ENCODE results near the gene MRO. TPM values are rescaled to one million over a fixed set of nuclear protein-coding genes. Genes with fewer than 3 reads are reported as not detected.
"Not testable (repeated sequence)": the region's sequence is repeated elsewhere in the genome, so short reads cannot be mapped to it uniquely, and the experiment has no call there.

Gene MRO
- total RNA-seq, 1 donor from 2014 or later: not detected

DNA sequence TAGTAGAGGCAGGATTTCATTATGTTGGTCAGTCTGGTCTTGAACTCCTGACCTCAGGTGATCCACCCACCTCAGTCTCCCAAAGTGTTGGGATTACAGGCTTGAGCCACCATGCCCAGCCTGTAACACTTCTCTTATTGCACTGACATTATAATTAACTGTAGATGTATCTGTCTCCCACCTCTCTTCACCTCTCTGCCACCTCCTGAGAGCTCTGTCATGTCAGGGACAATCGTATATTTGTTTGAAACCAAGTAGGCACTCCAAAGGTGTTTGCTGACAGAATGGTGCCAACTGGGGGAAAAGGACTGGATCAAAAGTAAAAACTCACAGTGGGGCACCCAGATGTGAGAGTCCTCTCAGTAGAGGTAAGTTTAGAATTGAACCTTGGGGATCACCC, 41.8 kb upstream of the MRO start:
- Mint-ChIP-seq H3K36me3 (ENCODE audit: insufficient read depth) (no peaks in the 10 kb centered on the region), H3K27me3 (peaks cover 3% of the 10 kb centered on the region)
- TF ChIP-seq, protein P1, sequence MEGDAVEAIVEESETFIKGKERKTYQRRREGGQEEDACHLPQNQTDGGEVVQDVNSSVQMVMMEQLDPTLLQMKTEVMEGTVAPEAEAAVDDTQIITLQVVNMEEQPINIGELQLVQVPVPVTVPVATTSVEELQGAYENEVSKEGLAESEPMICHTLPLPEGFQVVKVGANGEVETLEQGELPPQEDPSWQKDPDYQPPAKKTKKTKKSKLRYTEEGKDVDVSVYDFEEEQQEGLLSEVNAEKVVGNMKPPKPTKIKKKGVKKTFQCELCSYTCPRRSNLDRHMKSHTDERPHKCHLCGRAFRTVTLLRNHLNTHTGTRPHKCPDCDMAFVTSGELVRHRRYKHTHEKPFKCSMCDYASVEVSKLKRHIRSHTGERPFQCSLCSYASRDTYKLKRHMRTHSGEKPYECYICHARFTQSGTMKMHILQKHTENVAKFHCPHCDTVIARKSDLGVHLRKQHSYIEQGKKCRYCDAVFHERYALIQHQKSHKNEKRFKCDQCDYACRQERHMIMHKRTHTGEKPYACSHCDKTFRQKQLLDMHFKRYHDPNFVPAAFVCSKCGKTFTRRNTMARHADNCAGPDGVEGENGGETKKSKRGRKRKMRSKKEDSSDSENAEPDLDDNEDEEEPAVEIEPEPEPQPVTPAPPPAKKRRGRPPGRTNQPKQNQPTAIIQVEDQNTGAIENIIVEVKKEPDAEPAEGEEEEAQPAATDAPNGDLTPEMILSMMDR (IDR thresholded peaks at IDR 0.05; ENCODE audit: unreplicated experiment): no peak

DNA sequence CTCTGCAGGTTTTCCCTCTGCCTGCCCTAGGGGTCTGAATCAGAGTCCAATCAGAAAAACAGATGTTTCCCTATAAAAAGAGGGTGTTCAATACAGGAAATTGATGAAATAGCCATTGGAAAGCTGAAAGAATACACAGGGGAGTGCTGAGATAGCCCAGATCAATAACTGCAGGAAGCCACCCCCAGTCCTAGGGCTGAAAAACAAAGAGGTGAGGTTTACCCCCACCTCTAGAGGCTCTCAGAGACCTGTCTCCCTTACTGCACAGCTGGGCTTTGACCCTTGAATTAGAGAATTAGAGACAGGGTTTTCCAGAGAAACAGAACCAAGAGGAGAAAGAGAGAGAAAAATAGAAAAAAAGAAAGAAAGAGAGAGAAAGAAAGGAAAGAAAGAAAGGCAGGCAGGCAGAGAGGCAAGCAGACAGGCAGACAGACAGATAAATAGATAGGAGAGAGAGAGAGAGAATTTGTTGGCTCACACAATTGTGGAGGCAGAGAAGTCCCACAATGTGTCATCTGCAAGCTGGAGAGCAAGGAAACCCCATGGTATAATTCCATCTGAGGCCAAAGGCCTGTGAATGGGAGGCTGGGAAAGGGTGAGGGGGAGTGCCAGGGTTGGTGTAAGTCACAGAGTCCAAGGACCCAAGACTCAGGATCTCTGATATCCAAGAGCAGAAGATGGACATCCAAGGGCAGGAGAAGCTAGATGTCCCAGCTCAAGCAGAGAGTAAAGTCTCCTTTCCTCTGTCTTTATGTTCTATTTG, 40.2 kb upstream of the MRO start:
- Mint-ChIP-seq H3K4me1 (ENCODE audit: low read depth) (peaks cover 8% of the 10 kb centered on the region), H3K27ac (peak overlapping the region; percentile 33), H3K4me3 (ENCODE audit: low read depth) (no peak overlapping the region), H3K36me3 (ENCODE audit: insufficient read depth) (no peaks in the 10 kb centered on the region), H3K9me3 (ENCODE audit: low read depth) (no peaks in the 10 kb centered on the region), H3K27me3 (peaks cover 3% of the 10 kb centered on the region)
- no peak for DNase-seq (ENCODE audit: low spot score, unreplicated experiment)
- TF ChIP-seq, protein P1 (IDR thresholded peaks at IDR 0.05; ENCODE audit: unreplicated experiment): no peak

More for the DNA sequence above, 41.8 kb upstream of the MRO start:
- H3K4me3 Mint-ChIP-seq (ENCODE audit: low read depth): no peak overlapping the region
- no peaks in the 10 kb centered on the region for H3K9me3 Mint-ChIP-seq (ENCODE audit: low read depth)
- no peak overlapping the region for H3K27ac Mint-ChIP-seq
- peaks cover 8% of the 10 kb centered on the region for H3K4me1 Mint-ChIP-seq (ENCODE audit: low read depth)
- DNase-seq (ENCODE audit: low spot score, unreplicated experiment): no peak

DNA sequence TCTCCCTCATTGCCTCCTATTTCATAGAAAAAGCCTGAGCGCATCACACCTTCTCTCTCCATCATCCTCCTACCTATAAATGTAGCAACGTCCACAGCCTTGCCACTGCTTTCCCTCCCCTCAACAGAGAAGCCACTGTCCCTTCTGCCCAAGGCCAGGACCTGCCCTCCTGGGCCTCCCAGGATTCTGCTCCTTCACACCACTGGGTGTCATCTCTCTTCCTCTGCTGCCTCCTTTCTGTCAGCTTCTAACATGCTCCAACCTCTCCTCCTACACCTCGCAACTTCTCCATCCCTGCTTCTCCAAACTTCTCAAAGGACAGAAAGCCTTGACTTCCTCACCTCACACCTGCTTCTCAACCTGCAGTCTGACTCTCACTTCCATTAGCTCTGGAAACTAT, 37.9 kb upstream of the MRO start:
- TF ChIP-seq, protein P1 (IDR thresholded peaks at IDR 0.05; ENCODE audit: unreplicated experiment): no peak
- Mint-ChIP-seq H3K27me3 (peaks cover 3% of the 10 kb centered on the region), H3K27ac (no peak overlapping the region), H3K4me1 (ENCODE audit: low read depth) (peaks cover 18% of the 10 kb centered on the region), H3K4me3 (ENCODE audit: low read depth) (no peak overlapping the region), H3K36me3 (ENCODE audit: insufficient read depth) (no peaks in the 10 kb centered on the region), H3K9me3 (ENCODE audit: low read depth) (peaks cover under 1% of the 10 kb centered on the region)
- DNase-seq (ENCODE audit: low spot score, unreplicated experiment): no peak

GRCh38 chr18:50857166-50857565, 37.4 kb upstream of the MRO start:
- H3K27me3 Mint-ChIP-seq; H3K4me3 Mint-ChIP-seq (ENCODE audit: low read depth); H3K27ac Mint-ChIP-seq; H3K9me3 Mint-ChIP-seq (ENCODE audit: low read depth); H3K36me3 Mint-ChIP-seq (ENCODE audit: insufficient read depth); DNase-seq (ENCODE audit: low spot score, unreplicated experiment): not testable (repeated sequence)
- H3K4me1 Mint-ChIP-seq (ENCODE audit: low read depth): peaks cover 18% of the 10 kb centered on the region

- Mint-ChIP-seq H3K27me3 (peaks cover 3% of the 10 kb centered on the region), H3K9me3 (ENCODE audit: low read depth) (peaks cover 3% of the 10 kb centered on the region), H3K36me3 (ENCODE audit: insufficient read depth) (peaks cover 2% of the 10 kb centered on the region), H3K4me1 (ENCODE audit: low read depth) (peaks cover 18% of the 10 kb centered on the region), H3K4me3 (ENCODE audit: low read depth) (no peak overlapping the region), H3K27ac (no peak overlapping the region)
- DNase-seq (ENCODE audit: low spot score, unreplicated experiment): no peak
- TF ChIP-seq, protein P1 (IDR thresholded peaks at IDR 0.05; ENCODE audit: unreplicated experiment): no peak
Observed at GRCh38 chr18:50855976-50856757, 36.4 kb upstream of the MRO start.

Measured in progenitor cell of endocrine pancreas (in vitro differentiated cells).